Adipose tissue (tissue), 3 donors: ENCODE data around the gene ARRB2. TPM values are rescaled to one million over a fixed set of nuclear protein-coding genes. Genes with fewer than 3 reads are reported as not detected.
"Not testable (repeated sequence)": the region's sequence is repeated elsewhere in the genome, so short reads cannot be mapped to it uniquely, and the experiment has no call there.

Experiments
- H3K27ac ChIP-seq: one replicate; pipeline ENCODE4 v1.5.1; 2013; ENCODE audit warnings: low read depth, low read length
- WGBS, 3 donors: extraction: QIAGEN DNeasy Blood & Tissue Kit; methylation state at CpG; one replicate each; pipeline ENCODE4 v1.1.7; 2013; 5-methylcytosine and 5-hydroxymethylcytosine counted together
- polyA plus RNA-seq, 3 donors: library from polyadenylated mRNA; stranded (reverse); fragments of 200-250 nt; gene quantifications; one replicate each; pipeline ENCODE4 v1.2.3, GENCODE V29; 2013
- donor health status: healthy with polysubstance abuse.
- donor health status: Bipolar disorder and iron deficiency.
- donor health status: healthy.

Gene ARRB2
- polyA plus RNA-seq = 10 to 100 TPM in 2 of 3 donors, 1 to 10 TPM in 1; 6.6 to 72.4 (median 43.6) TPM

DNA sequence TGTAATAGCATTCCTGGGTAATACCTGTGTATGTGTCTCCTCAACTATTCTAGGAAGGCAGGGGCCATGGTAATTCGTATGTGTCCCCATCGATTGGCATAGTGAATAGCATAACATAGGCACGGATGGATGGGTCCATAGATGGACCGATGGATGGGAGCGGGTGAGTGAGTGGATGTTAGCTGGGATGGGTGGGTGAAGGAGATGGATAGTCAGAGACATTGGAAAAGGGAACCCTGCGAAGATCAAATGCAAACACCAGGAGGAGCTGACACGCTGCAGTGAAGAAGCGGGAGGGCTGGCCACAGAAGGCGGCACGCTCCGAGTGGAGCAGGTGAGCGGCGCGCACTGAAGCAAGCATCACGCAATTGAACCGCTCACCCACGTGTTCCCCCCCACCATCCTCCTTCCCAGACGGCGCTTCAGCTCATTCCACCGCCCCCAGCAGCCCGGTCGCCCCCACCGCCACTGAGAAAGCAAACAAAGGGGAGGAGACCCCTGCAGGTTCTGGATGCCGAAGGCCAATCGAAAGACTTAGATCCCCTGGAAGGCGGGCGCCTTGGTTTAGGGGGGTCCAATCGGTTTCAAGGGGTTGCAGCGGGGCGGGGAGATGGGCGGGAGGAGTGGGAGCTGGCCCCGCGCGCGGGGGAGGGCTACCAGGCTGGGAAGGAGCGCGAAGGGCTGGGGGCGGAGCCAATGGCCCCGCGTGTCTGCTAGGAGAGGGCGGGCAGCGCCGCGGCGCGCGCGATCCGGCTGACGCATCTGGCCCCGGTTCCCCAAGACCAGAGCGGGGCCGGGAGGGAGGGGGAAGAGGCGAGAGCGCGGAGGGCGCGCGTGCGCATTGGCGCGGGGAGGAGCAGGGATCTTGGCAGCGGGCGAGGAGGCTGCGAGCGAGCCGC lies at the start of gene ARRB2:
Gene ARRB2 (plus strand): TSS at position 839 of the 899 bp plus-strand sequence. CDS start 90 bp downstream, outside the sequence.
- H3K27ac ChIP-seq = peak within 1 kb of the TSS; percentile 51
- WGBS, 3 donors = 0 to 1% (median 1%) methylated on average over 21 to 67 of the region's 67 CpGs

DNA sequence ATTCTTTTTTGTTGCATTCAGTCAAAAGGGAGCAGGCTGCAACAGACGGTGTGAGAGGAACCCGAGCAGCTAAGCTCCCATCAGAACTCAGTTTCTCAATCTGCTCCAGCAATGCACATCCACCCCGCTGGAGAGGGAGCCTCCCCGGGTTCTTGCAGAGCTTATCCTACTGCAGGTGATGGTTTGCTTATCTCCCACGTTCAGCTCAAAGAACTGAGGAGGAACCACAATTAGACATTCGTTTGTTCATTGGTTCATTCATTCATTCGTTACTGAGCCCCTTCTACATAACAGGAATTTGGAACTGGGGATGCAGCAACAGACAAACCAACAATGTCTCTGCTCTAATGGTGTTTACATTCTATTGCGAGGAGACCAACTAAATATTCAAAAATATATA lies 46.7 kb upstream of the ARRB2 start:
- H3K27ac ChIP-seq = no peak overlapping the region
- 71 to 80% (median 79%) methylated on average over 8 of the region's 8 CpGs for WGBS, 3 donors

DNA sequence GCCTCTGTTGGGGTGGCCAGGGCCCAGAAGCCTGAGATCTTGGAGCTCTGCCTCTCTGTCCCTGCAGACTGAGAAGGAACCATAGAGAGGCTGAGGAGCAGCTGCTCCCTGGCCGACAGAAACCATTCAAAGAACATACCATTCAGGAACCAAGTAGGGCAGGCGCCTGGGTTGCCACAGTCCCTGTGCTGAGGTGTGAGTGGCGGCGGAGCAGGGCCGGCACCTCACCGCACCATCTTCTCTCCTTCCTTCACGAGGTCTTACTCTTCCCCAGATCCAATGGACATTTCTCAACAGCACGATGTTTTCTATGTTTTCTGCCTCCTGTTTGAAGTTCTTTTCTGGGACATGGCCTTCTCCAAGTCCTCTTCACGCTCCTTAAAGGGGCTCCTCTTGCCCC lies 46.2 kb upstream of the ARRB2 start:
- WGBS, 3 donors = 78 to 85% (median 80%) methylated on average over 9 of the region's 9 CpGs
- no peak overlapping the region for H3K27ac ChIP-seq

DNA sequence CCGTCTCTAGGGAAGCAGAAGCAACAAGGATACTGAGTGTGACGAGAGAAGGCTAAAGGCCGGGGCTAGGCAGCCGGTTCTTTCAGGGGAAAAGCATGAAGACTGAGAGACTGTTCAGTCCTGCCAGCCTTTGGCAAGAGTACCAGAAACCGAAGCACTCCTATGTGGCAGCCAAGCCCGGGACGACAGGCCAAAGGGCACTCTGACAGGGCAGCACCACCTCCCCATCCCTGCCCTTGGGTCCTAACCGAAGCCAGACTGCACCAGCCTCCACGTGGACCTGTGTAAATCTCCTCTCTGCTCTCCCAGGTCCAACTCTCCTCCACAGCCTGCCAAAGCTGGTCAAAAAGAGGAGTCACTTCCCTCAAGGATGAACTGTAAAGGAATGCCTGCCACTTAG lies 45.4 kb upstream of the ARRB2 start:
- no peak overlapping the region for H3K27ac ChIP-seq
- WGBS, 3 donors = 60 to 67% (median 60%) methylated on average over 9 of the region's 9 CpGs

DNA sequence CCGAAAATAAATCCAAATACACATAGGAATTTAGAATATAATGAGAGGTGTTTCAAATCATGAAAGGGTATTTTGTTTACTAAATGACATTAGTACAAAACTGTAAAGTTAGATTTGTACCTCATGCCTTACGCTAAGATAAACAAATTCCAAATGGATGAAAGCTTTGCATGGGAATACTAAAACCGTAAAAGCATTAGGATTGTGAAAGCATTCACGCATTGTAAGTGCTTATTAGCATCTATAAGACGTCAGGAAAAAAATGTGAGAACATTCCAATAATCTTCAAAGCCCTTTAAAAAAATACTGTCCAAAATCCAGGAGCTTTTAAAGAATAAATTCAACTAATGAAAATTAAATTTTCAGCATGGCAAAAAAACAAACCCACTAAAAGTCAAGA lies 44.1 kb upstream of the ARRB2 start:
- WGBS, 3 donors = 73 to 78% (median 76%) methylated on average over 5 of the region's 5 CpGs
- no peak overlapping the region for H3K27ac ChIP-seq

DNA sequence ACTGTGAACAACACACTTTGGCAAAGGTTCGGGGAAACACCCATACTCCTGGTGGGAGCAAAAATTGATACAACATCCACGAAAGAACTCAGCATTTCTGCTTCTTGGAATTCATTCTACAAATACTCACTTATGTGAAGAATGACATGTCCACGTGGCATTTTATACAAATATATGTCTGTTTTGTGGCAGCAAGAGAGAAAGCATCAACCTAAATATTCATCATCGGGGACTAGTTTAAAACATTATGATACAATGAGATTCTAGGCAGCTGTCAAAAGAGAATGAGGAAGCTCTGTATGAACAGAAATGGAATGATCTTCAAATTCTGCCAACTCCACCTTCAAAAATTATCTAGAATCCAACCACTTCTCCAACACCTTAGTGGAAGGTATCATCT lies 43.3 kb upstream of the ARRB2 start:
- WGBS, 3 donors = 66 to 76% (median 67%) methylated on average over 4 of the region's 4 CpGs
- no peak overlapping the region for H3K27ac ChIP-seq

DNA sequence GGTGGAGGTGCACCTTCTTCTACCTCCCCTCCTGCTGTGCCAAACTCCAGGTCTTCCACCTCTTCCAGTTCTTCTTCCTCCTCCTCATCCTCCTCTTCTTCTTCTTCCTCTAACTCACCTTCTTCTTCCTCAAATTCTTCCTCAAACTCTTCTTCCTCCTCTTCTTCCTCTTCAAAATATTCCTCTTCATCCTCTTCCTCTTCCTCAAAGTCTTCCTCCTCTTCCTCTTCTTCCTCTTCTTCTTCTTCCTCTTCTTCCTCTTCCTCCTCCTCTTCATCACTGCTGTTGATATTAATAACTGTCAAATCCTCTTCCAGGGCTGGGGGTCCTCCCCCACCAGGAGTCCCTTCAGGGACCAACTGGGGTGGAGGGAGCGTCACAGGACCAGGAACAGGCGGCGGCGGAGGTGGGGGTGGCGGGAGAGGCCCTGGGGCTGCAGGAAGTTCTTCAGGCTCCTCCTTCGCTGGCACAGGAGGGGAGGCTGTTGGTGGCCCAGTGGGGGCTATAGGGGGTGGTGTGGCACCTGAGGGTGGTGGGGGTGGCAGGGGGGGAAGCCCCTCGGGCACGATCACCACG lies 38.3 kb upstream of the ARRB2 start:
- WGBS, 3 donors = 92 to 95% (median 93%) methylated on average over 9 of the region's 9 CpGs
- no peak overlapping the region for H3K27ac ChIP-seq

DNA sequence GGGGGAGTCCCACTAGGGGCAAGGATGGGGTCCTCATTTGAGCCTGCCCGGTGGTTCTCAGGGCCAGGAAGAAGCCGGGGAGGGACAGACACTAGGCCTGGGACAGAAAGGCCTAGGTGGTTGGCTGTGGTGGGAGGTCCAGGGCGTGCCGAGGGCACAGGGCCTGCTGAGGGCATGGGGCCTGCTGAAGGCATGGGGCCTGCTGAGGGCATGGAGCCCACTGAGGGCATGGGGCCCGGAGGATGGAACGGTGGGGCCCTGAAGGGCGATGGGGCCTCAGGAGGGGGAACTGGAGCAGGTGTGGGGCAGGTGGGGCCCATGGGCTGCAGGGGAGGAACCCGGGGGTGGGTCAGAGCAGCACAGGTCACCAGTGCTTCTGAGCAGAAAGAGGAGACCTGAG lies 37.7 kb upstream of the ARRB2 start:
- 75 to 95% (median 88%) methylated on average over 8 of the region's 8 CpGs for WGBS, 3 donors

DNA sequence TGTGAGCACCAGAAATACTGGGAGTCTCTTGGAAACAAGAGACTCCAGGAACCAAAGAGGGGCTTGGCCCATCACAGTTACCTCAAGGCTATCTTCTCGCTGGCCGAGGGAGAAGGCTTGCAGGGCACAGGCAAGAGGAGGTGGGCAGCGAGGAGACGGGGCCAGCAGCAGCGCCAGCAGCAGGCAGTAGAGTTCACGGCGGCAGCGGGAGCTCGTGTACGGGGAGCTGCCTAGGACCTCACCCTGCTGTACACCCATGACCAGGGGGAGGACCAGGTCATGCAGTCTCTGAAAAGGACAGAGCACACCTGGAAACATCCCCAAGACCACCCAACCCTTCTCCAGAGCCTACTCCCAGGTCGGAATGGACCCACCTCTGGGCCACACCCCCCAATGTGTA lies 37.3 kb upstream of the ARRB2 start:
- 88 to 94% (median 93%) methylated on average over 11 of the region's 11 CpGs for WGBS, 3 donors
- no peak overlapping the region for H3K27ac ChIP-seq

More for the DNA sequence above, 37.7 kb upstream of the ARRB2 start:
- H3K27ac ChIP-seq = no peak overlapping the region

DNA sequence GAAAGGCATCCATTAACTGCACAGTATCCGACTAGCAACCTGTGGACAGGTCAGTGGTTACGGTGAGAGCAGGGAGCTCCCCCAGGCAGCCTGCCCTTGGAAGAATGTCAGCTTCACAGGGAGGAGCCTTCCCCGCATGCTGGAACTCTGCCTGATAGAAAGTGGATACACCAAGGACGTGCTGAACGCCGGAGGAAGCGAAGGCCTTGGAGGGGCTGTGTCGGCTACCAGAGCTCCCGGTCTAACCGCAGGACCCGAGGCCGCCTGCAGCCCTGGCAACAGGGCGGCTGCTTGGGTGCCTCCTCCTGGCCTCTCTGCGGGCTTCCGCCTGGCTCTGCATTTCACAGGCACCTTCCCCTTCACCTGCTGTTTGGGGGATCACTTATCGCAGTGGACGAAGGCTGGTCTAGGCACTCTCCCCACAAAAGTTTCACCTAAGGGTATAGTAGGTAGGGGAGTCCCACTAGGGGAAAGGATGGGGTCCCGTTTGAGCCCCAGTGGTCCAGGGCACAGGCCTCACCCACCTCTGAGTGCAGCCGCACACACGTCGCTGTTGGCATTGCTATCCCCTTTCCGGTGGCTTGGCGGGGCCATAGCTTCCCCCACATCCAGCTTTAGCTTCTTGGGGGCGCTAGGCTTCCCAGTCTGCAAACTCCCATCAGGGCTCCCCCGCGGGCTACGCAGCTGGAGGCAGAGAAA lies 36.3 kb upstream of the ARRB2 start:
- H3K27ac ChIP-seq = no peak overlapping the region
- WGBS, 3 donors = 86 to 92% (median 91%) methylated on average over 27 of the region's 27 CpGs

DNA sequence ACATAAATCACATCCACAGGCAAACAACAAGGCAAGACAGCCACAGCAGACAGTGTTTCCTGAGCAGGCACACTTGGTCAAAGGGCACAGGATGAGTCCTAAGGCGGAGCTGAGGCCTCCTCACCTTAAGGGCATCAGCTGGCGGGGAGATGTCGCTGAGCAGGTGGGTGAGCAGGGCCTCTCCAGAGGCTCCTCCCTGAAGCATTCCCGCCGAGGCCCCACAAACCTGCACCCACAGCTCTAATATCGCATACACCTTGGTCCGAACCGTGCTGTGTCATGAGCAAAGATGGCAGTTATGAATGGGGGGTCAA lies 35.8 kb upstream of the ARRB2 start:
- no peak overlapping the region for H3K27ac ChIP-seq
- WGBS, 3 donors = 94 to 96% (median 95%) methylated on average over 8 of the region's 8 CpGs

DNA sequence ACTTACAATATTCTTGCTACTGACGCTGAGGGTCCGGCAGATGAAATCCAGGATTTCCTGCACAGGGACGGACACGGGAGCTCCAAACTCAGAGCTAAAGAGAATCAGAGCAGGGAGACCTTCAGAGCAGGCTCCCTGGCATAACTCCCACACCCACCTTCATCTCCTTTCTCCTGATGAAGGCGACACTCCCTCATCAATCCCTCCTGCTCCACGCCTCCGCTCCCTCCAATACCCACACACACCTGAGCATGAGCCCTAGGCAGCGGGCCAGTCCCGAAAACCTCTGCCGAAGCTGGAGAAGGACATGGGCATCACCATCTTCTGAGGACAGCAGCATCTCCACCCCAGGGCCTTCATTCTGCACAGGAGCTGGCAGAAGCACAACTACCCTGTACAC lies 34.6 kb upstream of the ARRB2 start:
- 95 to 97% (median 95%) methylated on average over 10 of the region's 10 CpGs for WGBS, 3 donors
- no peak overlapping the region for H3K27ac ChIP-seq

DNA sequence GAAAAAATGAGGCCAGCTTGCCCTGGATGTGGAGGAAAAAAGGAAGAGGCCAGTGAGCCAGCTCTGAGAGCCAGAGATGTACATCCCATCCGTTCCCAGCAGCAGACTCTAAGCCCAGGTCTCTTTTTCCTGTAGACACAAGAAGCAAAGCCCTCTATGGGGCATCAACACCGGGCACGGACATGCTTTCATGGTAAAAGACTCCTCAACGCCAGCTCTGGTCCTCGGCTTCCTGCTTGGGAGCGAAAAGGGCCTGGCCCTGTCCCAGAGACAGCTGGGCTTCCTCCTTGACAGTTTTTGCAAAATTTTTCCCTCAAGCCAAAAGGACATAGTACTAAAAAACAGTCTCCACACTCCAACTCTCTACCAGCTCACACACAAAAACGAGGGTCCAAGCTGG lies 33.6 kb upstream of the ARRB2 start:
- H3K27ac ChIP-seq = no peak overlapping the region
- 83 to 89% (median 86%) methylated on average over 7 of the region's 7 CpGs for WGBS, 3 donors

DNA sequence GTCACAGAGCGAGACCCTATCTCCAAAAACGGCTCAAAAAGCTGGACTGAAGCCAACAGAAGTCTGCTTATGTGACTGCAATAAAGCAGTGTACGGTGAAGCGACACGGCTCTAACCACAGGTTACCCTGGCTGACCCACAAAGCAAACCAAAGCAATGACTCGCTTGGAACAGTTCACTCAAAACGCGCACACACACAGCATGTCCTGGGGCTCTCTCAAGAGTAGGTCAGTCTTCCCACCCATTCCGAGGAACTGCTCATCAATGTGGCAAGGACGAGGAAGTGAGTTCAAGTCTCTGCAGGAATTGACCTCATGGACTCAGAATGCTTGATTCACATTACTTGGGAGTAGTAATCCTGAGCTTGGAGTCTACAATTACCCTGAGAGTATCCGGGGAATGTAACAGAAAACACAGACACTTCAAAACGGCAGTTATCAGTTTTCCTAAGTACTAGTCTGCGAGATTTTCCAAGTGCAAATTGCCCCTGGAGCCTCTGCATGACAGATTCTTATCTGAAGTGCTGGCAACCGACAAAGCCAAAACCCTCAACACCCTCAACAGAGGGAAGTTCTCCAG lies 31.9 kb upstream of the ARRB2 start:
- WGBS, 3 donors = 44 to 71% (median 49%) methylated on average over 14 of the region's 14 CpGs

DNA sequence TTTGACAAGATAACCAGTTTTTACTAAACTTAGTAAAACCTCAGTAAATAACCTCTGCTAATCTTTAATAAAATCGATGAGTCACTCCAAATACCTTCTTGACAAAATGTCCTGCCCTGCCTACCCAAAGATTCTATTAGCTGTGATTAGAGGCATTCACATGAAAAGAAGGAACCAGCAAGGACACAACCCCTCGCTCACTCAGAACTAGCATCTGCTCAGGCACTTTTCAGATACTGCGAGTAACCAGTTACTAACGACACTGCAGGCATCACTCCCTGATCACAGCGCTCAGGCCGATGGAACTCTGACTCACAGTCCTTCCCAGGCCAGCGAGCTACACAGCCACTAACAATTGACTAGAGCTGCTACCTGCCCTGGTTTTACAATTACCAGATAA lies 30.8 kb upstream of the ARRB2 start:
- 89 to 92% (median 91%) methylated on average over 7 of the region's 7 CpGs for WGBS, 3 donors
- H3K27ac ChIP-seq = no peak overlapping the region

More for the DNA sequence above, 31.9 kb upstream of the ARRB2 start:
- H3K27ac ChIP-seq = no peak overlapping the region

DNA sequence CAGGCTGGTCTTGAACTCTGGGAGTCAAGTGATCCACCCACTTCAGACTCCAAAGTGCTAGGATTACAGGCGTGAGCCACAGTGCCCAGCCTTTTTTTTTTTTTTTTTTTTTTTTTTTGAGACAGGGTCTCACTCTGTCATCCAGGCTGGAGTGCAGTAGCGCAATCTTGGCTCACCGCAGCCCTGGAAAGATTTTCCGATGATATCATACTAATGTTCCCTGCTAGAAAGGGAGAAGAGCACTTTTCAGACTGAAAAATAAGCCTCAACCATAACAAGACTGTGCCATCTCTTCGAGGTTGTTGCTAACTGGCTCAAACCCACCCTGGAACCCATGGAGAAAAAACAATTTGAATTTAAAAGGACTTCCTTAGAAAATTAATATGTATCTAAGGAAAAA lies 26.7 kb upstream of the ARRB2 start:
- not testable (repeated sequence) for H3K27ac ChIP-seq
- WGBS, 3 donors = 67 to 88% (median 69%) methylated on average over 5 of the region's 5 CpGs

DNA sequence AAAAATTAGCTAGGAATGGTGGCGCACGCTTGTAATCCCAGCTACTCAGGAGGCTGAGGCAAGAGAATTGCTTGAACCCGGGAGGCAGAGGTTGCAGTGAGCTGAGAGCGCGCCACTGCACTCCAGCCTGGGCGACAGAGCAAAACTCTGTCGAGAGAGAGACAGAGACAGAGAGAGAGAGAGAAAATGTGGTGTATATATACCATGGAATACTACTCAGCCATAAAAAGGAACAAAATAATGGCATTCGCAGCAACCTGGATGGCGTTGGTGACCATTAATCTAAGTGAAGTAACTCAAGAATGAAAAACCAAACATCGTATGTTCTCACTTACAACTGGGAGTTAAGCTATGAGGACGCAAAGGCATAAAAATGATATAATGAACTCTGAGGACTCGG lies 20.6 kb upstream of the ARRB2 start:
- 89 to 93% (median 89%) methylated on average over 12 of the region's 12 CpGs for WGBS, 3 donors
- H3K27ac ChIP-seq = not testable (repeated sequence)

DNA sequence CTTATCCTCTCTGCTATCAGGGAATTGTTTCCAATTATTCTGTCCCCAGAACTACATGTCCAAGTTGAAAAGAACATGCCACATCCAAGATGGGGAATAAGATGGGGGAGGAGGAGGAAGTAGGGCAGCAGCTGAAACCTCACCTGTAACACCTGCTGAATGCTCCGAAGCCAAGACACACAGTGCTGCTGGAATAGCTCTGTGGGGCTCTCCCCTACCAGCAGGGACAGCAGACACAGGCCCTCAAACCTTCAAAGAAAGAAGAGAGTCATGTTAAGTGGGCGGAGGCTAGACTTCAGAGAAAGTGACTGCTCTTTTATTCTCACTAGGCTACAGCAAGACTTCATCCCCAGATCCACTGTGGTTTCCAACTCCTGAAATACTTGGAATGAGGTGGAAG lies 19.7 kb upstream of the ARRB2 start:
- no peak overlapping the region for H3K27ac ChIP-seq
- WGBS, 3 donors = 59 to 97% (median 93%) methylated on average over 2 of the region's 2 CpGs

DNA sequence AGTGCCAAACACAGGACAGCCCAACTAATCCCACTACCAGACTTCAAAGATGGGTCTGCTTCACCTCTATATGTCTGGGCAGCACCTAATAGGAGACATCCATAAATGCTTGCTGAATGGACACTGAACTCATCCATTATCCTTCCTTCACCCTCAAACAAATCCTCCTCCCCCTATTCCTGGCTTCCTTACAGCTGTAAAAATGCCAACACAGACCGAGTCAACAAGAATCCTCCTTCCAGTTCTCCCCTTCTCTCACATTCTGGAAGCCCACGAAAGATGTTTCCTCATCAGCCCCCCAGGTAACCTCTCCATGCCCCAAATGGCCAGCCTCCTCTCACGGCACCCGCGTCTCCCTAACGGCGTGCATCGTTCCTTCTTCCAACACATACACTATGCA lies 18.7 kb upstream of the ARRB2 start:
- H3K27ac ChIP-seq = no peak overlapping the region
- 78 to 82% (median 80%) methylated on average over 8 of the region's 8 CpGs for WGBS, 3 donors
